Prostate gland (tissue), 2 donors: ENCODE results near the gene RASSF5. TPM values are rescaled to one million over a fixed set of nuclear protein-coding genes. Genes with fewer than 3 reads are reported as not detected.
"Not testable (repeated sequence)": the region's sequence is repeated elsewhere in the genome, so short reads cannot be mapped to it uniquely, and the experiment has no call there.

Source experiments
- DNase-seq: peaks from one replicate; pipeline ENCODE4 v3.0.0-alpha.2; 2019; ENCODE audit warnings: low spot score
- H3K27ac ChIP-seq, 2 donors: fragments of 200-600 bp; sonication (generic); 2 replicates each; pipeline ENCODE4 v1.5.1; 2017 to 2019
- H3K27me3 ChIP-seq: fragments of 200-600 bp; sonication (generic); replicated peaks from 2 replicates; pipeline ENCODE4 v1.5.1; 2019; ENCODE audit not compliant: insufficient read depth
- H3K36me3 ChIP-seq, 2 donors: fragments of 200-600 bp; sonication (generic); 1 replicate in 1 of 2; 2 replicates in 1 of 2; pipeline versions ENCODE4 v1.5.1 to v1.8.1; 2017 to 2019
- H3K4me1 ChIP-seq: fragments of 200-600 bp; sonication (generic); replicated peaks from 2 replicates; pipeline ENCODE4 v1.5.1; 2019
- H3K4me3 ChIP-seq, 2 donors: fragments of 200-600 bp; sonication (generic); 2 replicates each; pipeline ENCODE4 v1.5.1; 2017 to 2019
- H3K9me3 ChIP-seq: fragments of 200-600 bp; sonication (generic); 2 replicates; pipeline ENCODE4 v1.5.1; 2017
- POLR2A ChIP-seq: fragments of 450-650 bp; IDR thresholded peaks from one replicate; pipeline ENCODE4 v1.6.1; 2016; ENCODE audit warnings: antibody characterized with exemption, mild to moderate bottlenecking
- POLR2AphosphoS5 ChIP-seq: sonication (generic); formaldehyde crosslinking; IDR thresholded peaks from one replicate; pipeline ENCODE4 v1.6.1; 2017; ENCODE audit warnings: antibody characterized with exemption
- WGBS: methylation state at CpG from one replicate; pipeline ENCODE4 v1.1.5; 2018; 5-methylcytosine and 5-hydroxymethylcytosine counted together
- intact Hi-C: fragments of 100-400 bp; cut with DNase I; formaldehyde crosslinking; loops from one replicate; pipeline ENCODE4 v1.14.2; 2022
- total RNA-seq, 2 donors: library from RNA; depleted of rRNA; stranded (reverse); fragments of >200 nt; gene quantifications; one replicate each; pipeline ENCODE4 v1.1.0, GENCODE V29; 2016
- TF ChIP-seq, protein P1 (sequence below), 4 experiments: fragments of 200-600 bp in 2 of 4; fragments of 450-650 bp in 2 of 4; sonication (generic) in 2 of 4; IDR thresholded peaks; 1 replicate in 3 of 4; 2 replicates in 1 of 4; pipeline ENCODE4 v1.5.1; 2016 to 2019; ENCODE audit warnings: antibody characterized with exemption in 4 of 4, mild to moderate bottlenecking in 2 of 4, moderate library complexity in 2 of 4

Gene RASSF5
- total RNA-seq, 2 donors from 2014 or later = 22.2 to 42.5 TPM

DNA sequence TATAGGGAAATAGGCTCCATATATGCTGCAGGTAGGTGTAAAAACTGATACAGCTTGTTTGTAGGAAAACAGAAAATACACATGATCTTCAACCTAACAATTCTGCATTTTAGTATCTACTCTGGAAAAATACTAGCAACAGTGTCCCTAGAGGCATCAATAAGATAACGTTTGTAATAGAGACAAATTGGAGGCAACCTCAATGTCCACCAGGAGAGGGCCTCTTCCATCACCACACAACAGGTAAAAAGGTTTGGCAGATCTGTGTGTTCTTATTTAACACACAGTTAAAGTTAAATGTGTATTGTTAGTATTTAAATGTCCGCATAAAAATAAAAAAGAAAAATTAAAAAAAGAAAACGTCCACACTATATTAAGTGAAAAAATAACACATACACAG is 99.5 kb downstream of the RASSF5 start:
- intact Hi-C loops = no loop called here
- H3K27ac ChIP-seq = no peak overlapping the region
- peaks cover 5% of the 10 kb centered on the region for H3K4me1 ChIP-seq
- peaks cover 0 to 7% of the 10 kb centered on the region in 2 donors for H3K36me3 ChIP-seq
- H3K4me3 ChIP-seq = no peak overlapping the region
- TF ChIP-seq POLR2AphosphoS5 = no peak
- TF ChIP-seq, protein P1, sequence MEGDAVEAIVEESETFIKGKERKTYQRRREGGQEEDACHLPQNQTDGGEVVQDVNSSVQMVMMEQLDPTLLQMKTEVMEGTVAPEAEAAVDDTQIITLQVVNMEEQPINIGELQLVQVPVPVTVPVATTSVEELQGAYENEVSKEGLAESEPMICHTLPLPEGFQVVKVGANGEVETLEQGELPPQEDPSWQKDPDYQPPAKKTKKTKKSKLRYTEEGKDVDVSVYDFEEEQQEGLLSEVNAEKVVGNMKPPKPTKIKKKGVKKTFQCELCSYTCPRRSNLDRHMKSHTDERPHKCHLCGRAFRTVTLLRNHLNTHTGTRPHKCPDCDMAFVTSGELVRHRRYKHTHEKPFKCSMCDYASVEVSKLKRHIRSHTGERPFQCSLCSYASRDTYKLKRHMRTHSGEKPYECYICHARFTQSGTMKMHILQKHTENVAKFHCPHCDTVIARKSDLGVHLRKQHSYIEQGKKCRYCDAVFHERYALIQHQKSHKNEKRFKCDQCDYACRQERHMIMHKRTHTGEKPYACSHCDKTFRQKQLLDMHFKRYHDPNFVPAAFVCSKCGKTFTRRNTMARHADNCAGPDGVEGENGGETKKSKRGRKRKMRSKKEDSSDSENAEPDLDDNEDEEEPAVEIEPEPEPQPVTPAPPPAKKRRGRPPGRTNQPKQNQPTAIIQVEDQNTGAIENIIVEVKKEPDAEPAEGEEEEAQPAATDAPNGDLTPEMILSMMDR (IDR thresholded peaks at IDR 0.05) = peak in 2 of 4 experiments; percentile 5 to 46
- no peak for DNase-seq
- 50% methylated on average over 3 of the region's 3 CpGs for WGBS
- no peaks in the 10 kb centered on the region for H3K9me3 ChIP-seq
- no peaks in the 10 kb centered on the region for H3K27me3 ChIP-seq

DNA sequence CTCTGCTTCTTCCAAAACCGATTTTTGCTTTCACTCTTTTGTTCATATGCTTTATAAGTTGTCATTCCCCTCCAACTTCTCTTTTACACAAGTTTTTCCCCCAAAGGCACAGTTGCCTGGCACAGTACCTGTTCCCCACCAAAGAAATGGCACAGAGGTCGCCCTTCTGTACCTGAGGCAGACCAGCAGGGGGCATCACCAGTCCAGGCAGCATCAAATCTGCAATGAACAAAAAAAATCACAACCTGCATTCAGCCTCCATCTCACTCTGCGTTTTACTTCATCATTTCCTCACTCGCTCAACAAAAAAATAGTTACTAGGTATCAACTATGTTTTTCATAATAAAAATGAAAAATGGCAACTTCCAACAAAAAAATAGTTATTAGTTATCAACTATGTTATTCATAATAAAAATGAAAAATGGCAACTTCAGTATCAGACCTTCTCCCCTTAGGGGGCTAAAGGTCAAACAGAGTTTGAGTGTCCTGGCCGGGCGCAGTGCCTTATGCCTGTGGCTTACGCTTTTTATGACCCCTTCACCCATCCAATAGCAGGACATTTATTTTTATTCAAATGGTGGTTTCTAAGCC is 100.9 kb downstream of the RASSF5 start:
- intact Hi-C loops = no loop called here
- 75% methylated on average over 7 of the region's 7 CpGs for WGBS
- H3K27ac ChIP-seq = no peak overlapping the region
- H3K4me3 ChIP-seq = no peak overlapping the region
- TF ChIP-seq, protein P1 (IDR thresholded peaks at IDR 0.05) = peak; percentile 15 to 70 (median 38)
- no peak for TF ChIP-seq POLR2A
- no peak for TF ChIP-seq POLR2AphosphoS5
- peaks cover 0 to under 1% of the 10 kb centered on the region in 2 donors for H3K36me3 ChIP-seq
- no peaks in the 10 kb centered on the region for H3K9me3 ChIP-seq
- no peaks in the 10 kb centered on the region for H3K27me3 ChIP-seq
- peaks cover 5% of the 10 kb centered on the region for H3K4me1 ChIP-seq
- DNase-seq = no peak

DNA sequence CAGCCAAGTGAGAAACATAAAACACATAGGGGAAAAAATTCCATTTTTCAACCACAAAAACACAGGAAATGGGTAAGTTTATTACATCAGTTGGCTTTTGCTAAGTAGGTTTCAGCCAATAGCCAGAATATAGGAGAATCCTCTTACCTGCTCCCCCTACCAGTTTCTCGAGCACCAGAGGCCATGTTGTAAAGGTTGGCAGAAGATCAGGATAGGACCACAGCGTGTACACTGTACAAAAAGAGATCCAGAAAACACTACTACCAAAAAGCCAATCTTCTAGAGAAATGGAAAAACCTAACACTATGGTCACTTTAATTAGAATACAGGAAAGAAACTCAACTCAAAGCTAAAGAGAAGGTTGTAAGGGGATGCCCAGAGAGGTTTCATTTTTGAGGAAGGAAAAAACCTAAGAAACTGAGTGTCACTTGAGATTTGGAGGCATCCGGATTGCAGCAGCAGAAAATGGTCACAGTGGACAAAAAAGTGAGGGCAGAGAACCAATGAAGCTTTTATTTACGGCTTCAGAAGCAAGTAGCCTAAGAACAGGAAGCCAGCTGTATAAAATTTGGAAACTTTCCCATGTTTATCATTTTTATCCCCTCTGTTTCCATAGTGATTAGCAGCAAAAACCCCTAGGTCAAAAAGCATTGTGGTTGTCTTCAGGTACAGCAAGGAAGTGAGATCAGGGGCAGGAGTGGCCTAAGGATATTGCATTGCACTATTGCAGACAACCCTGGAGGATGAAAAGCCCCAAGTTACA is 102.1 kb downstream of the RASSF5 start:
- H3K36me3 ChIP-seq = no peaks in the 10 kb centered on the region
- H3K27me3 ChIP-seq = no peaks in the 10 kb centered on the region
- intact Hi-C loops = no loop called here
- peaks cover 5% of the 10 kb centered on the region for H3K4me1 ChIP-seq
- WGBS = 50% methylated on average over 4 of the region's 4 CpGs
- no peaks in the 10 kb centered on the region for H3K9me3 ChIP-seq
- H3K4me3 ChIP-seq = no peak overlapping the region
- H3K27ac ChIP-seq = no peak overlapping the region
- DNase-seq = no peak
- TF ChIP-seq, protein P1 (IDR thresholded peaks at IDR 0.05) = no peak
- no peak for TF ChIP-seq POLR2AphosphoS5

DNA sequence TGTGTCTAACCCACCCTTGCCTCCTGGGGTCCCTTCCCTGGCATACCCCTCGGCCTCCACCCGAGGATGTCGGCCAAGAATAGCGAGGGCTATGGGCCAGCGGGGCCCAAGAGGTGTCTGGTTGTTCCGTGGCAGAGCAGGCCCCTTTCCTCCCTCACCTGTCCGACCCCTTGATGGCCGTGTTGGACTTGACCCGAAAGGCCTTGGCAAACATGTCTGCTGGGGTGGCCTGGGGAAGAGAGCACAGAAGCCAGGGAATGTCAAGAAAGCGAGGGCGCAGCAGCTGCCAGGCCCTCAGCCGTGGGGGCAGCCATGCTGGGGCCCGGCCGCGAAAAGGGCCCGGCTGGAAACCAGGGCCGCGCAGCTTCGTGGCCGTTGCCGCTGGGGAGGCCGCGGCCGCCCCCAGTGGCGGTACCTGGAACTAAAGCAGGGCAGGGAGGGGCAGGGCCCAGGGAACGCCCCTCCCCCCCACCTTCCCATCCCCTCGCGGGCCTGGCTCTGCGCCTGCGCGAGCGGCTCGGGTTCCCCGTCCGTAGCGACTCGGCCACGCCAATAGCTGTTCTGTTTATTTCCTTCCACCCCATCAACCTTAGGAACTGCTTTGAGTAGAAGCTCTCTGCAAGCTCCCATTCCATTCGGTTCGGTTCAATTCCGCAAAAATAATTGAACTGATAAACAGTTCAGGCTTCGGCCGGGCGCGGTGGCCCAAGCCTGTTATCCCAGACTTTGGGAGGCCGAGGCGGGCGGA is 105.0 kb downstream of the RASSF5 start, which contains the start of gene EIF2D:
Gene EIF2D, minus strand, starts transcription at position 337 of the 748 bp plus-strand sequence. Its CDS starts 123 bp downstream, at position 214.
- peak; percentile 92 for DNase-seq
- Histone ChIP-seq H3K4me3 (peak within 1 kb of the TSS; percentile 47 to 66), H3K4me1 (peaks cover 5% of the 10 kb centered on the region), H3K9me3 (no peaks in the 10 kb centered on the region), H3K27ac (peak within 1 kb of the TSS; percentile 76 to 85), H3K27me3 (no peaks in the 10 kb centered on the region), H3K36me3 (no peaks in the 10 kb centered on the region)
- 5% methylated on average over 48 of the region's 48 CpGs for WGBS
- TF ChIP-seq POLR2A = peak; percentile 64
- TF ChIP-seq, protein P1 (IDR thresholded peaks at IDR 0.05) = peak; percentile 92 to 99 (median 96)
- TF ChIP-seq POLR2AphosphoS5 = peak; percentile 92
- intact Hi-C loops = no loop called here

DNA sequence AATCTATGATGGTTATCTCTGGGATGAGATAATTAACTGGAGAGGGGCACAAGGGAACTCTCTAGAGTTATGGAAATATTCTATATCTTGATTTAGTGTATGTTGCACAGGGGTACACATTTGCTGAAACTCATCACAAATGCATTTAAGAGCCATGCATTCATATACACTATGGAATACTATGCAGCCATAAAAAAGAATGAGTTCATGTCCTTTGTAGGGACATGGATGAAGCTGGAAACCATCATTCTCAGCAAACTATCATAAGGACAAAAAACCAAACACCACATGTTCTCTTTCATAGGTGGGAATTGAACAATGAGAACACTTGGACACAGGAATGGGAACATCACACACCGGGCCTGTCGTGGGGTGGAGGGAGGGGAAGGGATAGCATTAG is 119.1 kb downstream of the RASSF5 start:
- 93% methylated on average over 2 of the region's 2 CpGs for WGBS
- intact Hi-C loops, H3K36me3 ChIP-seq, H3K27me3 ChIP-seq, H3K27ac ChIP-seq, H3K4me1 ChIP-seq, DNase-seq, H3K4me3 ChIP-seq, H3K9me3 ChIP-seq: not testable (repeated sequence)
